ENCODE measurements around the gene CLTCL1.

The CLTCL1 gene

DNA sequence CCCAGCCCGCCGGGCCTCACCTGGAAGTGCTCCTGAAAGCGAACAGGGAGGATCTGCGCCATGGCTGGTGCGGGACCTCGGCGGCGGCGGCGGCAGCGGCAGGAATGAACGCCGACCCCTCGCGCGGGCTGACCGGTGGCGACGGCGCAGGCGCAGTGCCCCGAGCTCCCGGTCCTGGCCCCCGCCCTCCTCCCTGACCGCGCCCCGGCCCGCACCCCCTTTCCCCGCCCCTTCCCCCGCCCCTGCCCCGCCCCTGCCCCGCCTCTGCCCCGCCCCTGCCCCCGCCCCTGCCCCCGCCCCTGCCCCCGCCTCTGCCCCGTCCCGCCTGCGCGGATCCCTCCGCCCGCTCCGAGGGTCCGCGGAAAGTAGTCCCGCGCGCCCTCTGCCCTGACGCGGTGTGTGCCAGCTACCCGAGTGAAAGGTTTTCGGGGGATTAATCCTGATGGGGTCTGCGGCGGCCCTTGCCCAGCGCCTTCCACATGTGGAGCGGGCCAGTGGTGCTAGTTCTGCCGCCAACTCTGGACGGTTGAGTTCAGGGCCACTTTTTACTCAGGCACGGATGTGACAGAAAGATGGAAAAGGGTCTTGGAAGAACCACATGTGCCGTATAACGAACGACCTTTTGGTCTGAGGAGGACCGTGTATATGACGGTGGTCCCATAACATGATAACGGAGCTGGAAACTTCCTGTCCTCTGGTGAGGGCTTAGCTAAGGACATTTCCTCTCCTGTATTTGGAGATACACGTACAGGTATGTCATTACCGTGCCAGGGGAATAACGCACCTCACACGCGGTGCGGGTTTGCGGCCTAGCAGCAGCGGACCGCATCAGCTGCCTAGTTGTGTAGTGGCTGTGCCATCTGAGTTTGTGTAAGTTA is at the start of gene CLTCL1:
CLTCL1 (minus strand) TSS at position 140 of the 878 bp plus-strand sequence; CDS start at position 62, 78 bp downstream.
- TF ChIP-seq GATA2 (IDR thresholded peaks at IDR 0.05; ENCODE audit: low read depth, low read length) (no peak), GATA3 (IDR thresholded peaks at IDR 0.05; ENCODE audit: low read depth, low read length) (no peak)

DNA sequence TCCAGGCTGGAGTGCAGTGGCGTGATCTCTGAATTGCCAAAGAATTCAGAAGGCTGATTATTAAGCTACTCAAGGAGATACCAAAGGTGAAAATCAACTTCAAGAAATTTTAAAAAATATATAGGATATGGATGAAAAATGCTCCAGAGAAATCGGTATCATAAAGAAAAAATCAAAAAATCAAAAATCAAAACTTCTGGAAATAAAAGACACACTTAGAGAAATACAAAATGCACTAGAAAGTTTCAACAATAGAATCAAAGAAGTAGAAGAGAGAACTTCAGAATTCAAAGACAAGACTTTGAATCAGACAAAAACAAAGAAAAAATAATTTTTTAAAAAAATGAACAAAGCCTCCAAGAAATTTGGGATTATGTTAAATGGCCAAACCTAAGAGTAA is 45.6 kb upstream of the CLTCL1 start:
- TF ChIP-seq GATA2 (IDR thresholded peaks at IDR 0.05; ENCODE audit: low read depth, low read length), result no peak
- TF ChIP-seq GATA3 (IDR thresholded peaks at IDR 0.05; ENCODE audit: low read depth, low read length), result no peak

DNA sequence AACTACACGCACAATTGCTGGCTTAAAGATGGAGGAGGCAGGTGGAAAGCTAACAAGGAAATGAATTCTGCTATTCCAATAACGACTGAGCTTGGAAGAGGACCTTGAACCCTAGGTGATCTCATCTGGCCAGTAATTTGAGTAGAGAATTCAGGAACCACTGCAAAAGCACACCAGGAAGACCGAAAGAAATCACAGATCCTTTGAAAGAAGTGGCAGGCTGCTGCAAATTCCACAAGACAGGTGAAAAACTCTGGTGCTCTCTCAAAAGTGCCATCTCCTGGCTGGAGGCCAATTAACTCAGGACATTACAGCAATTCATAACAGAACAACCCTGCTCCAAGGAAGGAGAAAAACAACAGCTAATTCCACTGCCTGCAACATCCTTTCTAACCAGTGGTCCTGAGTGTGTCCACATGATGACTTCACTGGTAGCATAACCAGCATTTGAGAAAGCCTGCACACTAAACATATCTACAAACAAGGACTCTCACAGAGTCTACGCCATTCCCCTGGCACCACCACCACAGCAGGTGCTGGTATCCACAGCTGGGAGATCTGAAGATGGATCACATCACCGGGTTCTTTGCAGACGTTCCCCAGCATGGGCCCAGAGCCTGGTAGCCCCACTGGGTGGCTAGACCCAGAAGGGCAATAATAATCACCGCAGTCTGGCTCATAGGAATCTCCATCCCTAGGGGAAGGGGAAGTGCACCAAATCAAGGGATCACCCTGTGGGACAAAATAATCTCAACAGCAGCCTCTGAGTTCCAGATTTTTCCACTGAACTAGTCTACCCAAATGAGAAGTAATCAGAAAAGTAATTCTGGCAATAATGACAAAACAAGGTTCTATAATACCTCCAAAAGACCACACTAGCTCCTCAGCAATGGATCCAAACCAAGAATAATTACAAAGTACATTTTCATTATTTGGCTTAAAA is 44.9 kb upstream of the CLTCL1 start:
- TF ChIP-seq GATA2 (IDR thresholded peaks at IDR 0.05; ENCODE audit: low read depth, low read length) (no peak), GATA3 (IDR thresholded peaks at IDR 0.05; ENCODE audit: low read depth, low read length) (no peak)

DNA sequence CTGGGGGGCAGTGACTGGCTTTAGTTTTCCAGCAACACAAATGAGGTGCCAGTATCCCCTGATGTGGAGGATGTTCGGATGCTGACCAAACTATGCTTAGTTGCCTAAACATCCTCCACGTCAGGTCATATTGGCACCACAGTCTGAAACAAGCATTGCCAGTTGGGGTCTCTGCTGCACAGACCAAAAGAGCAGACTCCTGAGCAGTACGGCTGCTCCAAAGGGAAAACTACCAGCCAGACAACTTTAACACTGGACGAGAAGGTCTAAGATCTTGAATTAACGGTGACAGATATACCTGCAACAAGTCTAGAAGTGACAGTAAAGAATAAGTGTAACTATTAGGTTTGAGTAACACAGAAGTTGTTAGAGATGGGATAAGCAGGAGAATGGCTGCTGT is 40.5 kb upstream of the CLTCL1 start:
- no peak for TF ChIP-seq GATA2 (IDR thresholded peaks at IDR 0.05; ENCODE audit: low read depth, low read length)
- TF ChIP-seq GATA3 (IDR thresholded peaks at IDR 0.05; ENCODE audit: low read depth, low read length), result no peak

- TF ChIP-seq GATA3 (IDR thresholded peaks at IDR 0.05; ENCODE audit: low read depth, low read length) (no peak), GATA2 (IDR thresholded peaks at IDR 0.05; ENCODE audit: low read depth, low read length) (no peak)
Measured at GRCh38 chr22:19331474-19331873, 40.0 kb upstream of the CLTCL1 start.

DNA sequence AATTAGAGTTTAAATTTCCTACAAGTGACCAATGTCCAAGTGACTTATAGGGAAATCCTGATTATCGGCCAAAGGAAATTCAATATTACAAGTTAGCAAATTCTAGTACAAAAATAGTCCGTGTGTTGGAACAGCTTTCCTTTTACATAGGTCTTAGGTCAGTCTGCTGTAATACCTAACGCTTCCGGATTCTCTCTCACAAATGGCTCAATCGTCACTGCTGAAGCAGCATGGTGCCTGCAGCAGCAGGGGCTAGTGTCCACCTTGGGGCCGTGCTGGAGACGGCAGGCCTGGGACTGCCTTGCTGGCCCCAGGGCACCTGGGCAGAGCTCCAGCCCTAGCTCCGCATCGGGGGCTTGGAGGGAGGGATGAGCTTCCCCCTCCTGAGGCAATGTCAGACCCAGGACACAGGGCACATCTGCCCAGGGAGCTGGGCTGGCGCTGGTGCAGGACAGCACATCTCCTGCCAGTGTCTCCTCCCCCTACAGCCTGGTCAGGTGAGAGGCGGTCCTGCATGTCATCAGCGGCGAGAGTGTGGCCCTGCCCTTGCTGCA is 39.4 kb upstream of the CLTCL1 start:
- TF ChIP-seq GATA3 (IDR thresholded peaks at IDR 0.05; ENCODE audit: low read depth, low read length) (no peak), GATA2 (IDR thresholded peaks at IDR 0.05; ENCODE audit: low read depth, low read length) (no peak)

- TF ChIP-seq GATA3 (IDR thresholded peaks at IDR 0.05; ENCODE audit: low read depth, low read length) (no peak), GATA2 (IDR thresholded peaks at IDR 0.05; ENCODE audit: low read depth, low read length) (no peak)
Measured at GRCh38 chr22:19329454-19329853, 37.9 kb upstream of the CLTCL1 start.

DNA sequence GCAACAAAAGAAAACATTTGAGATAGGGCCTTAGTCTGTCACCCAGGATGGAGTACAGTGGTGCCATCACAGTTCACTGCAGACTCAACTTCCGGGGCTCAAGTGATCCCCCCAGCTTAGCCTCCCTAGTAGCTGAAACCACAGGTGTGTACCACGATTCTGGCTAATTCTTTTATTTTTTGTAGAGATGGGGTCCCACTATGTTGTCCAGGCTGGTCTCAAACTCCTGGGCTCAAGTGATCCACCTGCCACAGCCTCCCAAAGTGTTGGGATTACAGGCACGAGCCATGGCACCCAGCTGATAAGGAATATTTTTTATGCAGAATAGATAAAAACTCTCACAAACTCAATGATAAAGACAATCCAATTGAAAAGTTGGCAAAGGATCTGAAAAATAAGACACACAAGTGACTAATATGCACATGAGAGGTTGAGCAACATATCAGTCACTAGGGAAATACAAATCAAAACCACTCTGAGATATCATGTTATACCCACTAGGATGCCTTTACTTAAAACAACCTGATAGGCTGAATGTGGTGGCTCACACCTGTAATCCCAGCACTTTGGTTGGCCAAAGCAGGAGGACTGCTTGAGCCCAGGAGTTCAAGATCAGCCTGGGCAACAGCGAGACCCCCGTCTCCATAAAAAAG is 33.9 kb upstream of the CLTCL1 start:
- TF ChIP-seq GATA2 (IDR thresholded peaks at IDR 0.05; ENCODE audit: low read depth, low read length) (no peak), GATA3 (IDR thresholded peaks at IDR 0.05; ENCODE audit: low read depth, low read length) (no peak)

GRCh38 chr22:19321757-19322156 is 30.2 kb upstream of the CLTCL1 start:
- TF ChIP-seq GATA3 (IDR thresholded peaks at IDR 0.05; ENCODE audit: low read depth, low read length) (no peak), GATA2 (IDR thresholded peaks at IDR 0.05; ENCODE audit: low read depth, low read length) (no peak)

GRCh38 chr22:19319281-19319680 is 27.8 kb upstream of the CLTCL1 start:
- no peak for TF ChIP-seq GATA2 (IDR thresholded peaks at IDR 0.05; ENCODE audit: low read depth, low read length)
- TF ChIP-seq GATA3 (IDR thresholded peaks at IDR 0.05; ENCODE audit: low read depth, low read length), result no peak

DNA sequence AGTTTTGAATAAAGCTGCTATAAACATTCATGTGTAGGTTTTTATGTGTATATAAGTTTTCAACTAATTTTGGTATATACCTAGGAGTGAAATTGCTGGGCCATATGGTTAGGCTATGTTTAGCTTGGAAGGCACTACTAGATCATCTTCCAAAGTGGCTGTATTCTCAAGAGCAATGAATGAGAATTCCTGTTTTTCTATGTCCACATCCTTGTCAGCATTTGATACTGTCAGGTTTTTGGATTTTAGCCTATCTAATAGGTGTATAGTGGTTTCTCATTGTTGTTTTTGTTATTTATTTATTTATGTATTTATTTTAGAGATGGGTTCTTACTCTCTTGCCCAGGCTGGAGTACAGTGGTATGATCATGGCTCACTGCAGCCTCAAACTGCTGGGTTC is 26.3 kb upstream of the CLTCL1 start:
- no peak for TF ChIP-seq GATA3 (IDR thresholded peaks at IDR 0.05; ENCODE audit: low read depth, low read length)
- no peak for TF ChIP-seq GATA2 (IDR thresholded peaks at IDR 0.05; ENCODE audit: low read depth, low read length)

DNA sequence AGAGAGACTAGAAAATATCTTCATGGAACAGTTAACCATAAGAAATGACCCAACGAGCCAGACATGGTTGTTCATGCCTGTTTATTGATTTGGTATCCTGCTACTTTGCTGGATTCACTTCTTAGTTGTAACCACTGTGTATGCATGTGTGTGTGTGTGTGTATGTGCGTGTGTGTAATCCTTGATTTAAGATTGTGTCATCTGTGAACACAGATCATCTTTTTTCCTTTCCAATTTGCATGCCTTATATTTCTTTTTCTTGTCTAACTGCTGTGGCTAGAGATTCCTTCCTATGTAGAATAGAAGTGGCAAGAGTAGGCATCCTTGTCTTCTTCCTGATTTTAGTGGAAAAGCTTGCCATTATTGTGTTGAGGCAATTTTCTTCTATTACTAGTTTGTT is 16.4 kb upstream of the CLTCL1 start:
- TF ChIP-seq GATA3 (IDR thresholded peaks at IDR 0.05; ENCODE audit: low read depth, low read length), result no peak
- TF ChIP-seq GATA2 (IDR thresholded peaks at IDR 0.05; ENCODE audit: low read depth, low read length), result no peak

- TF ChIP-seq GATA2 (IDR thresholded peaks at IDR 0.05; ENCODE audit: low read depth, low read length) (no peak), GATA3 (IDR thresholded peaks at IDR 0.05; ENCODE audit: low read depth, low read length) (no peak)
Measured at GRCh38 chr22:19304547-19304946, 13.0 kb upstream of the CLTCL1 start.

DNA sequence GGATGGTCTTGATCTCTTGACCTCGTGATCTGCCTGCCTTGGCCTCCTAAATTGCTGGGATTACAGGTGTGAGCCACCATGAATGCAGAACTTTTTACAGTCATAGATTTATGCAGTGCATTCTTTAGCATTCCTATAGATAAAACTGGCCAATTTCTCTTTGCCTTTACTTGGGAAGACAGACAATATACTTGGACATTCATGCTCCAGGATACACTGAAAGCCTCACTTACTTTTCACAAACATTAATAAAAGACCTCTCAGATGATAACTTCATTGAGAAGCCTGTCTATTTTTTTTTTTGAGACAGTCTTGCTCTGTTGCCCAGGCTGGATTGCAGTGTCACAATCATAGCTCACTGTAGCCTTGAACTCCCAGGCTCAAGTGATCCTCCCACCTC is 12.3 kb upstream of the CLTCL1 start:
- TF ChIP-seq GATA3 (IDR thresholded peaks at IDR 0.05; ENCODE audit: low read depth, low read length) (no peak), GATA2 (IDR thresholded peaks at IDR 0.05; ENCODE audit: low read depth, low read length) (no peak)

Measured in SH-SY5Y (cell line).